Mesothelial cell of epicardium (in vitro differentiated cells): Measurements from ENCODE around the gene C1QTNF2. TPM values are rescaled to one million over a fixed set of nuclear protein-coding genes. Genes with fewer than 3 reads are reported as not detected.

ENCODE experiments used
- DNase-seq, 2 experiments: peaks; one replicate each; pipeline ENCODE4 v3.0.0; 2021; ENCODE audit warnings: low spot score in 2 of 2; ENCODE audit not compliant: unreplicated experiment in 2 of 2
- H3K27ac Mint-ChIP-seq: 2 replicates; pipeline ENCODE4 v1.8.0; 2021; ENCODE audit warnings: mixed read lengths
- H3K27me3 Mint-ChIP-seq: 2 replicates; pipeline ENCODE4 v1.8.0; 2021; ENCODE audit warnings: low read depth, mixed read lengths
- H3K36me3 Mint-ChIP-seq: 2 replicates; pipeline ENCODE4 v1.8.0; 2021; ENCODE audit warnings: mixed read lengths
- H3K4me1 Mint-ChIP-seq: 2 replicates; pipeline ENCODE4 v1.8.0; 2021; ENCODE audit warnings: mixed read lengths
- H3K4me3 Mint-ChIP-seq: 2 replicates; pipeline ENCODE4 v1.8.0; 2021; ENCODE audit warnings: mild to moderate bottlenecking, moderate library complexity, mixed read lengths
- H3K9me3 Mint-ChIP-seq: 2 replicates; pipeline ENCODE4 v1.8.0; 2021; ENCODE audit warnings: mixed read lengths
- CTCF ChIP-seq: fragments of 200-600 bp; sonication (generic); IDR thresholded peaks from one replicate; pipeline ENCODE4 v1.5.0; 2021; ENCODE audit warnings: antibody characterized with exemption; ENCODE audit not compliant: unreplicated experiment
- total RNA-seq: library from RNA; stranded (reverse); gene quantifications from 3 replicates; pipeline ENCODE4 v1.2.1, GENCODE V29; 2021

The C1QTNF2 gene
- total RNA-seq, 1 donor from 2014 or later = 1.3 TPM

DNA sequence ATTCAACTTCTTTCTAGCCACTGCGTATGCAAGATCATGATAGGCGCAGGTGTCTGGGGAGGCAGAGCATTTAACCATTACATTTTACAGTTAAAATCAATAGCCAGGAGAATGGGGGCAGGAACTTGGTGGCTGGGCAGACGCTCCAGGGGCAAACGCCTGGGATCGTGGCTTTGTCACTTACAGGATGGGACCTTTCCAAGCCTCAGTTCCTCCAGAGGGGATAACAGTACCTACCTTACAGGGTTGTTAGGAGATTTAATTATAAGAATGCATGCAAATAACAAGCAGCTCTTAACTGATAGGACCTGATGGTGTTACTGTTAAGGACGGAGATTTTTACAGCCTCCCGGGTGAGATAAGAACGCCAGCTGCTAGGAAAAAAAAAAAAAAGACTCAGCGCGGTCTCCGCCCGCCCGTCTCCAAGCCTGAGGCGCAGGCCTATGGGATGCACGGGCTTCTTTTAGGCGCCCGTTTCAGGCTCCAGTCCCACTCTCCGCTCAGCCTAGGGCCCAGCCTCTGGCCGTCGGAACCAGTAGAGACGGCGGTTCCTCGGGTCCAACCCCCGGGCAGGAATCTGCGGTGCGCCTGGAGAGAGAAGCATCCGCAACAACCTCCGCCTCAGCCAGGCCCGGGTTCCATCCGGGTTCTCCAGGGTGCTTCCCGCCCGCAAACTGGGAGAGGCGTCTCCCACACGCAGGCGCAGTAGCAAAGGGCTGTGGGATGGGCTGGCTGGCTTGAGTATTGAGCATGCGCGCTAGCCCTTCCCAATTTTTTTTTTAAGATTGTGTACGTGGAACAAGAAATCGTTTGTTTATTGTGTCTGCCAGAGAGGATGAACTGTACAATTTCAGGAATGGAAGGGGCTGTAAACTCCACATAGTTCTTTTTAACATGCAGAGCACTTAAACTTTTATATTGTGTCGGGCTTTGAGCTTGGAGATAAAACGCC is 29.3 kb upstream of the C1QTNF2 start, which contains the start of gene FAM200C:
Gene FAM200C, minus strand, starts transcription at position 653 of the 952 bp plus-strand sequence. CDS start 4,564 bp downstream, outside the sequence.
- H3K27me3 Mint-ChIP-seq = no peaks in the 10 kb centered on the region
- peak within 1 kb of the TSS; percentile 89 for H3K4me3 Mint-ChIP-seq
- peaks cover 15% of the 10 kb centered on the region for H3K36me3 Mint-ChIP-seq
- peak; percentile 86 to 91 for DNase-seq
- peaks cover 21% of the 10 kb centered on the region for H3K4me1 Mint-ChIP-seq
- peak within 1 kb of the TSS; percentile 99 for H3K27ac Mint-ChIP-seq
- TF ChIP-seq CTCF = no peak
- H3K9me3 Mint-ChIP-seq = no peaks in the 10 kb centered on the region

GRCh38 chr5:160398806-160399205 is 28.4 kb upstream of the C1QTNF2 start:
- TF ChIP-seq CTCF = no peak
- peaks cover 8% of the 10 kb centered on the region for H3K36me3 Mint-ChIP-seq
- H3K27me3 Mint-ChIP-seq = no peaks in the 10 kb centered on the region
- peak overlapping the region; percentile 99 for H3K27ac Mint-ChIP-seq
- peaks cover 21% of the 10 kb centered on the region for H3K4me1 Mint-ChIP-seq
- DNase-seq = no peak
- peak overlapping the region; percentile 89 for H3K4me3 Mint-ChIP-seq
- H3K9me3 Mint-ChIP-seq = no peaks in the 10 kb centered on the region

- no peaks in the 10 kb centered on the region for H3K36me3 Mint-ChIP-seq
- H3K4me3 Mint-ChIP-seq = no peak overlapping the region
- H3K27ac Mint-ChIP-seq = no peak overlapping the region
- H3K4me1 Mint-ChIP-seq = peaks cover 21% of the 10 kb centered on the region
- no peak for DNase-seq
- no peaks in the 10 kb centered on the region for H3K9me3 Mint-ChIP-seq
- no peaks in the 10 kb centered on the region for H3K27me3 Mint-ChIP-seq
- no peak for TF ChIP-seq CTCF
Measured at GRCh38 chr5:160397492-160397891, 27.1 kb upstream of the C1QTNF2 start.

DNA sequence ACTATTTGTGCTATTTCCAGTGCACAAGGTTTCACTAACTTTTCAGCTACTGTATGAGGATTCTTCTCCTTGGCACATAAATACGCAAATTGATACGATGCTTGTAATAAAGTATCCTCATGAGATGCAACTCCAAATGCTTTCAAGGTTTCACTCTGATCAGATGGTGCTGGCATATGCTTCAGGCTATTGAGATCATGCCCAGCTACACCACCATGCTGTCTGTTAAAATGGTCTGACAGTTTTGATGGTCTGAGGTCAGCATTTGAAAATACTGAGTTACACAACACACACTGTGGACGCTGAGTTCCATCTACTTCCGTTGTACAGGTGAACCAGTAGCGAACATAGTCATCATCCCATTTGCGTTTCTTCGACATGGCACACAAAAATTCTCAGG is 24.7 kb upstream of the C1QTNF2 start:
- Mint-ChIP-seq H3K36me3 (peaks cover 3% of the 10 kb centered on the region), H3K4me1 (peaks cover 17% of the 10 kb centered on the region), H3K4me3 (no peak overlapping the region), H3K9me3 (no peaks in the 10 kb centered on the region), H3K27ac (no peak overlapping the region), H3K27me3 (no peaks in the 10 kb centered on the region)
- no peak for DNase-seq
- no peak for TF ChIP-seq CTCF

DNA sequence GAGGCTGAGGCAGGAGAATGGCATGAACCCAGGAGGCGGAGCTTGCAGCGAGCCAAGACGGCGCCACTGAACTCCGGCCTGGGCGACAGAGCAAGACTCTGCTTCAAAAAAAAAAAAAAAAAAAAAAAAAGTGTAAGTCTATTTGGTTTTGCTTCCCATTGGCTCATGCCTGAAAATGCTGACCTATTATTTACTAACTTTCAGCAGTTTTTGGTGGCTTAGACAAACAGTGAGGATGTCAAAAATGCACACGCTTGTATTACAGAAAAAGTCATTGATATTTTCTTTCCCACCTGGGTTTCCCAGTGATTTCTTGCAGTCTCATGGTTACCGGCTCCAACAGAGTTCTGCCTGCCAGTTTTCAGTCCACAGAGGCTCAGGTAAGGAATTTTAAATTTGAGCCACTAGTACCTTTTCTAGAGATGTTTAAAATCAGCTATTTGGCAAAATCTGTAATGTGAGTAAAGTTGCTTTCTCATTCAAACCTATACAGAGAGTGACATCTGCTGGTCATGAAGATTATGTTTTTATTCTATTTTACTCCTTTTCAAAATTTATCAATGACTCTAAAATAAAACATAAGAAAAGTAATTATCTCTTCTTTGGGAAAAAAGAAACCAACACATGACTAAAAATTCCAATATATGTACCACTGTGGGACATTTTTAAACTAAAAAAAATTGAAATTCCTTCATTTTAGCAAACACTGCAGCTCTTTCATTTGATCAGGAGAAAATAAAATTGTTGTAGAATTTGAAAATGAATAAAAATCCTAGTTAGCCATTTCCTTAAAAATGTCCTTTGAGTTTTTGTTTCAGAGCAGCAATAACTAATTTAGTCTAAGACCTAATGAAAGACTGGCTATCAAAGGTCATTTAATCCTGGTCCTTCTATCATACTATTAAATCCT is 20.6 kb upstream of the C1QTNF2 start:
- peak; percentile 45 for TF ChIP-seq CTCF
- no peaks in the 10 kb centered on the region for H3K4me1 Mint-ChIP-seq
- H3K9me3 Mint-ChIP-seq = peaks cover 29% of the 10 kb centered on the region
- no peaks in the 10 kb centered on the region for H3K27me3 Mint-ChIP-seq
- H3K4me3 Mint-ChIP-seq = no peak overlapping the region
- peaks cover 18% of the 10 kb centered on the region for H3K36me3 Mint-ChIP-seq
- no peak for DNase-seq
- H3K27ac Mint-ChIP-seq = no peak overlapping the region
